Omental fat pad (tissue), 4 donors: ENCODE results near the gene CAPZB. TPM values are rescaled to one million over a fixed set of nuclear protein-coding genes. Genes with fewer than 3 reads are reported as not detected.

Experiments
- ATAC-seq: fragments of 150-250 bp; one replicate; pipeline ENCODE4 v1.9.1; 2016; ENCODE audit warnings: mild to moderate bottlenecking, moderate library complexity; ENCODE audit not compliant: low FRiP score
- DNase-seq: peaks from one replicate; pipeline ENCODE4 v3.0.0-alpha.2; 2019; ENCODE audit warnings: low spot score
- total RNA-seq, 4 donors: library from RNA; depleted of rRNA; stranded (reverse); fragments of >200 nt; gene quantifications; one replicate each; pipeline ENCODE4 v1.1.0, GENCODE V29; 2016
- TF ChIP-seq, protein P1 (sequence below), 3 donors: fragments of 450-650 bp; IDR thresholded peaks; one replicate each; pipeline ENCODE4 v1.5.1; 2016 to 2017; ENCODE audit warnings: antibody characterized with exemption in 3 of 3, mild to moderate bottlenecking in 3 of 3, moderate library complexity in 2 of 3

CAPZB gene
- total RNA-seq, 4 donors from 2014 or later, result 98.0 to 130 (median 120) TPM

DNA sequence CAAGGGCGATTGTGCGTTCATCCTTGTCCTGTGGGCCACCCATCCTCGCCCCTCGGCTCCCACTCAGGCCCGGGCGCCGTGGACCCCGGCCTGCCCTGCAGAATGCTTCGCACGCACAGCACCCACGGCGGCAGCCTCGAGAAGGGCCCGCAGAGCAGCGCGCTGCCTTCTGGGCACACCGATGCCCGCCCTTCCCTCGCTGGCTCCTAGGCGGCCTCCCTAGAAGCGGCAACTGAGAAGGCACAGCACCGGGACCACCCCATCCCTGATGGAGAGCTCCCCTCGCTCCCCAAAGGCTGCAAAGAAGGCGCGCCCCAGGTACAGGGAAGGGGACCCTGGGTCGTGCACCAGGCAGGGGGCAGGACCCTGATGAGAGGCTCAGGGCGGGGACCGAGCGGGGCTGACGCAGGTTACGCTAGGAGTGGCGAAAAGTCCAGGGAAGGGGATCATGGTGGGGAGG, 971 bp downstream of the CAPZB start:
- TF ChIP-seq, protein P1, sequence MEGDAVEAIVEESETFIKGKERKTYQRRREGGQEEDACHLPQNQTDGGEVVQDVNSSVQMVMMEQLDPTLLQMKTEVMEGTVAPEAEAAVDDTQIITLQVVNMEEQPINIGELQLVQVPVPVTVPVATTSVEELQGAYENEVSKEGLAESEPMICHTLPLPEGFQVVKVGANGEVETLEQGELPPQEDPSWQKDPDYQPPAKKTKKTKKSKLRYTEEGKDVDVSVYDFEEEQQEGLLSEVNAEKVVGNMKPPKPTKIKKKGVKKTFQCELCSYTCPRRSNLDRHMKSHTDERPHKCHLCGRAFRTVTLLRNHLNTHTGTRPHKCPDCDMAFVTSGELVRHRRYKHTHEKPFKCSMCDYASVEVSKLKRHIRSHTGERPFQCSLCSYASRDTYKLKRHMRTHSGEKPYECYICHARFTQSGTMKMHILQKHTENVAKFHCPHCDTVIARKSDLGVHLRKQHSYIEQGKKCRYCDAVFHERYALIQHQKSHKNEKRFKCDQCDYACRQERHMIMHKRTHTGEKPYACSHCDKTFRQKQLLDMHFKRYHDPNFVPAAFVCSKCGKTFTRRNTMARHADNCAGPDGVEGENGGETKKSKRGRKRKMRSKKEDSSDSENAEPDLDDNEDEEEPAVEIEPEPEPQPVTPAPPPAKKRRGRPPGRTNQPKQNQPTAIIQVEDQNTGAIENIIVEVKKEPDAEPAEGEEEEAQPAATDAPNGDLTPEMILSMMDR (IDR thresholded peaks at IDR 0.05), result no peak
- no peak for ATAC-seq
- no peak for DNase-seq

DNA sequence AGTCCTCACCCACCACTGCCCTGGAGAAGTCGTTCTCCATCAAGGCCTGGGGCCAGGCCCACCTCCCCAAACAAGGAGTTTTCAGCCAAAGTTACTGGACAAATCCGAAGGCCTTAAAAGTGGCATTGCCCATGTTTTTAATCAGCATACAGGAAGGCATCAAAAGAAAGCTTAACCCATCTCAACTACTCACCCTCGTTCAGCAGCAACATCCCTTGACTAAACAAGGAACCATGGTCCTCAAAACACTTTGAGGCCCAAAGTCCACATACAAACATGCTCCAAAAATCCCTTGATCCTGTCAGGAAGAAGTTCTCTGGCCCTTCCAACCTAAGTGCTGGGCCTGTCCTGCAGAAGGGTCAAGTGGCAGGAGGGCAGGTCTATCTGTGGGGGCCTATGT, 1.6 kb downstream of the CAPZB start:
- DNase-seq (no peak), ATAC-seq (no peak)
- TF ChIP-seq, protein P1 (IDR thresholded peaks at IDR 0.05), result no peak

DNA sequence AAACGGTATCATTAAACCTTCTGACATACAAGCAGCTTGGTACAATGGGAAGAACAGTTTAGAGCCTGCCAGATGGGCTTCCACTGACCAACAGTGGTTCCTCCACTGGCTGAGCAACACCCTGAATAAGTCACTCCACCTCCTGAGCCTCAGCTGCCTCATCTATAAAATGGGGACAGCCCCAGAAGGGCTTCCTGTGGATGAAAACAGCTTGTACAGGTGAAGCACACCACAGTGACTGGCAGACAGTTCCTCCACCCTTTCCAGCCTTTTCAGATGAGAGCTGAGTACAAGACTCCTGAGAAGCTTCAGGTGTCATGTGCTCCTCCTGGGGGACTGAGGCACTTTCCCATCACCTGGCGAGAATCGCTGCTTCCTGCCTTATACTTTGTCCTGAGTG, 2.1 kb downstream of the CAPZB start:
- TF ChIP-seq, protein P1 (IDR thresholded peaks at IDR 0.05), result no peak
- ATAC-seq (no peak), DNase-seq (no peak)

DNA sequence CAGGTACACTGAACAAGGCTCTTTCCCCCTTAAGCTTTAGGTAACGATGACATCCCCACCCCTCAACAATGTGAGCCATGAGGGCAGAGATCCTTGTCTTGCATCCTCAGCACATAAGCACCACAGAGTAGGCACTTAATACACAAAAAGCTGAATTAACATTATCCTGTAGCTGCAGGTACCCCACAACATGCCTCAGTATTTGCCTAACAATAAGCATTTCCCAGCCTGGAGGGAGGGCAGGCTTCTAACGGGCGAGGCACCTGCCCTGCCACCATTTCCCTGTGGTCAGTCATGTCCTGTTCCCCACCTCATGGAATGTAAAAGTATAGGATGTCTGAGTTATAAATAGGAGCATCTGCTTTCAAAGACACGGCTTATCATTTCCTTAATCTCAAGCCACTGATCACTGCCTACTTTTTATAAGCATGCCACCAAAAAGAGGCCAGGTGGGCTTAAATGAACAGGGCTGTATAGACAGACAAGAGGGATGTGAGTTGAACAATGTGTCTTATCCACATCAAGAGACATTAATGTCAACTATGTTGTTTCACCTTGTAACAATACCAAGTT, 3.4 kb downstream of the CAPZB start:
- no peak for ATAC-seq
- TF ChIP-seq, protein P1 (IDR thresholded peaks at IDR 0.05), result no peak
- no peak for DNase-seq

DNA sequence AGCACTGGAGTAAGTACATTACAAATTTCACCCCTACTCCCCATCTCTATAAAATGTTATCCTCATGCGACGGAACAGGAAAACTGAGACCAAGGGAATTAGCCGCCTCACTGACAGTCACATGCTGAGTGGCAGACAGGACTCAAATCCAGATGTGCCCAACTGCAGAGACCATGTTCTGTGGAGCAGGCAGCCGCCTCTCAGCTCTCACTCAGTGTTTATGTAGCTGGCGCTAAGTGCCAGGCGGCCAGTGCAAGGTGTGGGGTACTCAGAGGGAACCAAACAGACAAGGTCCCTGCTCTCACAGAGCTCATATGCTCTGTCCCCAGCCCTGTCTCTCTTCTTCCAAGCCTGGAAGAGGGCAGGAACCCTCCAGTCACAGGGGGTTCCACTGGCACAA, 5.1 kb downstream of the CAPZB start:
- TF ChIP-seq, protein P1 (IDR thresholded peaks at IDR 0.05), result no peak
- DNase-seq (no peak), ATAC-seq (no peak)

DNA sequence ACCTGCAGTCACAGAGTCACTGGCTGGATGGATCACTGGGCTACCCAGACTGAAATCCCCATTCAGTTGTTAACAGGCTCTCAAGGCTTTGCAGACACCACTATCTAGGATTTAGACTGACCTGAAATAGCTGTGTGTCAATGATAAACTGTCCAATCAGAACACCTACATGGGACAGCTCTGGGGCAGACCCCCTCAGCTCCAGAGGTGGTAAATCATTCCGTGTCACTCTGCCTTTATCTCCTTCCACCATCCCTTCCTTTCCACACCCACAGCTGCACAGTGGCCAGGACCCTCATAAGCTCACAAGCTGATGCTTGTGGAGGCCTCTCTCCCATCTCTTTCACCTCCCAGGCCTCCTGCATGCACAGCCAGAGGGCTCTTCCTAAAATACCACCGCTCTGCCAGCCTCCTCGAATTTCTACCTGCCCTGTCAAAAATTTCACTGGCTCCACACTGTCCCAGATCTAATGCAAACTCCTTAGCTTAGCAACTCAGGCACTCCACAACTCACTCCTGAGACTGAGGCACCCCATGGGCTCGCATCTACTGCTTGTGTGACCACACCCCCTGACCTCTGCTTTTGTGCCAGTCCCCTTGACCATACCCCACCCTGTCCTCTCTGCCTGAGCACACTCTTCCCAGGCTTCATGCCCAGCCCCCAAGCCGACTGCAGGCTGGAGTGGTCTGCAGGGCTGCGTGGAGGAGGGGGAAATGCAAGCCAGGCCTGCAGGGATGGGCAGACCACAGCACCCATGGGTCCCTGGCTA, 5.8 kb downstream of the CAPZB start:
- DNase-seq (no peak), ATAC-seq (no peak)
- TF ChIP-seq, protein P1 (IDR thresholded peaks at IDR 0.05), result no peak

DNA sequence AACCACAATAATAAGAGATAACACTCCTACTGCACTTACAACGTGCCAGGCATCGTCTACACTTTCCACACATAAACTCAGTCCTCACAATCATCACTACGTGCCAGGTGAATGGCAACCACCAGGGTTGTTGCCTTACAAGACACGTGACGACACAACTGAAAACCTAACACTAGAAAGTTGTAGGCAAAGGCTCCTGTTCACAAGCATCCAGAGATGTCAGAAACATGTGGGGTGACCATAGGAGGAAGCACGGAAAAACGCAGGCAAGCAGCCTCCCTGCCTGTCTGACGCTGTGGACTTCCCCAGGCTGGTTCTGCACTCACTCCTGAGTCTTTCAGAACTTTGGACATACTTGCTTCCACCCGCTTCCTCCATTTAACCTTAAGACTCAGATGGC, 7.0 kb downstream of the CAPZB start:
- DNase-seq, result no peak
- no peak for ATAC-seq
- TF ChIP-seq, protein P1 (IDR thresholded peaks at IDR 0.05), result no peak
